Measurements from ENCODE around the gene RNF220.

Gene RNF220

DNA sequence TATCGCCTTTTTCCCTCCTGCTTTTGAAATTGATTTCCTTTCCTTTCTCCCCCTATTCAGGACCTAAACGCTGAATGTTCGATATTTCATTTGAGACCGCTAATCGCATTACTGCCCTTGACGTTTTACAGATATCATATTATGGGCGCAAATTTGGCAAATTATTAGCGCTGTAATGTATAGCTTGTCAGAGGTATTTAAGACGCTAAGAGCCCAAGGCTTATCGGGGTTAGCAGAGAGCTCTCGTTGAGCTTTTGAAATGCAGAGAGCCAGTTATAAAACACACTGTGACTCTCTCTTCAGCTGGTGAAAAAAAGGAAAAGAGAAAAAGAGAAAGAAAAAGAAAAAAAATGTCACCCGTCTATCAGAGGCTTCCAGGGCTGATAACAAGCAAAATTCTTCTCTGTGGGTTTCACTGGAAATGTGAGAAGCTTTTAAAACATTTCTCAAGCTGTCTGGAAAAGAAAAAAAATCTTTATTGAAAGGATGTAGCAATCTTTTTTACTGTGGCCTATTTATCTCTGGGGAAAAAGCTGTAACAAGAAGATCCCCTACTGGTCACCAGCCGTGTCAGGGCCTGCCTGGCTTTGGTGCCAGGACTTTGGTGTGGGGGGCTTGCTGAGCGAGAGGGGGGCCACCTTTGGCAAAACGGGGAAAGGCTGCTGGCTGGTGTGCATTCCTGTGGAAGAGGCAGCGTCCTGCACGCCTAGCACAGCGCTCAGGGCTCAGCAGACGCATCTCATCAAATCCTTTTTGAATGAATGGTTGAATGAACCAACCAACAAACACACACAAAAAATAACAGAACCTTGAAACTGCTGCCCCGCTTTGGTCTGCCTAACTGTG, 119.8 kb downstream of the RNF220 start:
- DNase-seq = no peak

GRCh38 chr1:44526295-44527073, 121.4 kb downstream of the RNF220 start:
- DNase-seq = no peak

DNA sequence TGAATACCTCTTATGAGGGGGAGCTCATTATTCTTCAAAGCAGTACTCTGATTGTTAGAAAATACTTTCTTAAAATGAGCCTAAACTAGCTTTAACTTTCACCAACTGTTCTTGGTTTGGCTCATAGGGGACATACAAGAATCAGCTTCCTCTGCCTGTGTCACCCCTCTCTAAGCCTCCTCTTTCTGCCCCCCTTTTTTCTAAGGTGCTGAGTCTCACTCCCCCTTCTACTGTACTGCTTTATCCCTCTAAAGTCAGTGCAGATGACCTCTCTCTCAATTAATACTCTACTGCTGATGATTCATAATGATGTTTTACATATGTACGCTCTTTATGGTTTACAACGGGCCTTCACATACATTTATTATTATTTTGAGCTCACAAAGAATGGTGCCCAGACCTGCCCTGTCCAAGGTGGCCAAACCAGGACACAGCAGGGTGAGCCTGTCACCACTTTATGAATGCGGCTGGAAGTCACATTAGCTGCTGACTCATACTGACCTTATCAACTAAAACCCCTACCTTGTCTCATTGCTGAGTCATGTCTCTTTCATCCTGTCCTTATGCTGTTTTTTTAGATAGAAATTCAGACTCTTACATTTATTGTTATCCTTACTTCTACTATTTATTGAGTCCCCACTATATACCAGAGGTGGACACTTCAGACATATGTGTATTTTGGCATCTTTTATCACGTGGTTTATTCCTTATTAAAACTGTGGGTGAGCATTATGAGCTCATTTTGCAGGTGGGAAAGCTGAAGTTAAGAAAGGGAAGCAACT, 126.9 kb downstream of the RNF220 start:
- no peak for DNase-seq

DNA sequence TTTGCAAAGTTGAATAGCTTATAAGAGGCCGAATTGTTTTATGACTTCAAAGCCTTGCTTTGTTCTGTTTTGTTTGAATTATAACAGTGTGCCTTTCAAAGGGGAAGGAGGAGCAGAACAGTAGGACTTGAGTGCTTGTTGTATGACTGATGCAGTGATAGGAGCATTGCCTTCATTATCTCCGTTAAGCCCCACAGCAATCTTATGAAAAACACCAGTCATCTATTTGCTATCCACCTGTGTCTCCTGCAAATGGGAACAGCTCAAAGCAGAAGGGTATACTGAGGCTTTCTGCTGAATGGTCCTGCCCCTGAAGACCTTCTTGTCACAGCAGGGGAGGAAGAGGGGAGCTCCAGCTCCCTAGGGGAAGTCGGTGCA, 127.5 kb downstream of the RNF220 start:
- DNase-seq = no peak

- no peak for DNase-seq
These were observed 129.7 kb downstream of the RNF220 start for GRCh38 chr1:44534771-44535170.

- no peak for DNase-seq
These were observed 131.5 kb downstream of the RNF220 start for GRCh38 chr1:44536357-44537209.

- no peak for DNase-seq
These were observed 132.5 kb downstream of the RNF220 start for GRCh38 chr1:44537538-44537937.

- no peak for DNase-seq
These were observed 132.9 kb downstream of the RNF220 start for GRCh38 chr1:44537956-44538355.

DNA sequence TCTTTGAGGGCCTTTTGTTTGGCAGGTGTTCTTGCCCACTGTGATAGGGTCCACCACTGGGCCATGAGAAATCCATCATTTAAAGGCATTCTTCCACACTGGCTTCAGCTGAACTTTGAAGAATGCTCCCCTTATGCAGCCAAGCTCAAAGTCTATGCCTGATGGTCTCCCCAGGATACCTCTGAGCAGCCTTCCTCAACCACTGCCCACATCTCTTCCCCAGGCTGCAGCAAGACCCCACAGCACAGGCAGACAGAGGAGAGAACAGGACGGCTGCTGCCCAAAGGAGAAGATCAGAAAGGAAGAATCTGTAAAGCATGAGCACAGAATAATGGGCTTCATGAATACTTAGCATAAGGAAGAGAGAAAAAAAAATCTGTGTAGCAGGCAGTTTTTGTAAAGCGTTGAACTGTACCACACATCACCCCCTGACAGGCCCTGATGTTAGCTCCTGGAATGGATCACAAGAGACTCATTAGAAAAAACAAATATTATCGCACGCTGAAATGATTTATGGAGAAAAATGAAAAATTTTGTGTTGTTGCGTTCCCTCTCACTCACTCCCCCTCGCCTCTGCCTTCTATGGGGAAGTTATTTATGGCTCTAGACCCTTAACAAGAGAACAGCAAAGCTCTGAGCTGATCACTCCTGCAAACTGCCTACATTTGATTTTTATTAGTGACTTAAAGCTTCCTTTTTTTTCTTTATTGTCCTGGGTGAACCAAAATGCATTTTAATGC, 135.1 kb downstream of the RNF220 start:
- no peak for DNase-seq

DNA sequence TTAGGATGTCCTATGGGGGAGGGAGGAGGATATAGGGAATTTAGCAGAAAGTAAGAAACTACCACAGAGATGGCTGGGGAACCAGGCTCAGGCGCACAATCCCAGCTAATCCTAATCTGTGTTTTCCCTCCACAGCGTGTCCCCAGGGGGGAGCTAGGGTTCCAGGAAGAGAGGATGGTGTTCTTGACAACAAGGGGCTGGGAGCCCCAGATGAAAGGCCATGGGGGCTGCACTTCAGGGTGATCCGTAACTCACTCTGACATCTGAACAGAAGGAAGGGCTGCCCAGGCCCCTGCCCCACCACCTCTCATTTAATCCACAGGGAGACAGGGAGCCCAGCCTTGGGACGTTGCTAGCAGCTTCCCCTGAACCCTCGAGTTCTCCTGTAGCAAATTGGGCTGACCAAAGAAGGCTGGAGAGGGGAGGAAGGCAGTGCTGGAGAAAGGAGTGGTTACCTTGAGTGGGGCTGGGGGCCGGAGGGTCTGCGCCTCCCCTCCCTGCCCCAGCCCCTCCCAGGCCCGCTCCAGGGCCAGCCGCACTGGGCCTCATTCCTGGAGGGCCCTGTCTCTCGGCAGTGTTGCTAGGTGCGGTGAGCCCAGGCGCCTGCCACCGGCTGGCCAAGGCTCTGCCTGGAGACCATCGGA, 137.5 kb downstream of the RNF220 start:
- DNase-seq = no peak

DNA sequence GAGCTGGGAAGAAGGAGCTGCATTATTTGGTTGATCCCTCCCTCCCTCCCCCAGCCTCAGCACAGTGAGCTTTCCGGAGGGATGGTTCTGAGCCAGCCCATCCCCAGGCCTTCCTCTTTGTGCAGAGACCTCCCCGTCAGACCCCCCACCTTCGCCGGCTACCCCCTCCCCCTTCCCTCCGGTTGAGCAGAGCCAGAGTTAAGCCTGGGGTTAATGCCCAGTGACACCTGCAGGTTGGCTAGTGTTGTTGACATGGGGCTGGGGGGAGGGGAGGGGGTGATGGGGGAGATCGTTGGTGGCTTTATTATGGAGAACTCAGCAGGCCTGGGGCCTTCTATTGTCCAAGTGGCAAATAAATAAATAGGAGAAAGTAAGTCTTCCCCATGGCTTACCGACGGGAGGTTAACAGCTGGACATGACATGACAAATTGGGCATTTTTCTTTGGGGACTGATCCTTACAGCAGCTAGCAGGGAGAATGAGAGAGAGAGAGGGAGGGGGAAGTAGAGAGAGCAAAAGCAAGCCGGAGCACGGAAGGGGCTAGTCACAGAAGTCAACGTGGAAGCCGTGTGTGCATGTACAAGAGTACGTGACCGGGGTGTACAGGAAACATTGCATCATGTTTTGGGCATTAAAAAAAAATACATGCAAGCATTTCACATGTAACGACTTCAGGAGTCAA, 138.1 kb downstream of the RNF220 start:
- no peak for DNase-seq

- DNase-seq = no peak
These were observed 138.7 kb downstream of the RNF220 start for GRCh38 chr1:44543786-44544185.

DNA sequence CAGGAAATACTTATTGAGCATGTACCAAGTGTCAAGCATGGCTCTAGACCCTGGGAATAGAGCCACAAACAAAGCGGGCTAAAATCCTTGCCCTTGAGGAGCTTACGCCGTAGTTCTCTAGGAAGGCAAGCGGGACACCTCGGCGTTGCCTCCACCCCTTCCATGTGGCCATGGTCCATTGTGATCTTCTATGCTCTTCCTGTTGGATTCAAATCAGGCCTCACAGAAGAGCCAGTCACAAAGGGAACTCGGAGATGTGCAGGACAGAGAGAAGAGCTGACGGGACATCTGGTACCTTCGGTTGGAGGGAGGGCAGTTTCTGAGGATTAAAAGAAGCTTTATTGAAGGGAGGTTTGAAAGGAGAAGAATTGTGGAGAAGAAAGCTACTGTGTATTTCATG, 139.9 kb downstream of the RNF220 start:
- no peak for DNase-seq

DNA sequence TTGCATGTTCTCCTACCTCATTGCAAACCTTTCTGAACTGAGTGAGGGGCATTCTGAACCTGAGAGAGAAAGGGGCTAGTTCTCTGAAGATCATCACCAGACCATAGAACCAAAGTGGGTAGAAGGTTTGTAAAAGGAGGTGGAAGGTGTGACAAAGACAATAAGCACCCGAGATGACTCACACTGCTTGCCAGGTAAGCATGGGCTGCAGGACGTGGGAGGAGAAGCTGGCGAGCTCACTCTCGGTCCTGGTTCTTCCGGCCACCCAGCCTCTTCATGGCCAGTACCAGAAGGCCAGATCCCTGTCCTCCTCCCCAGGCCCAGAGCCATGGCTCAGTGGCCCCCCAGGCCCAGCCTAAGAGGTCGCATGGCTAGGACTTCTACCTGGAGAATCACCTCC, 140.9 kb downstream of the RNF220 start:
- DNase-seq = no peak

DNA sequence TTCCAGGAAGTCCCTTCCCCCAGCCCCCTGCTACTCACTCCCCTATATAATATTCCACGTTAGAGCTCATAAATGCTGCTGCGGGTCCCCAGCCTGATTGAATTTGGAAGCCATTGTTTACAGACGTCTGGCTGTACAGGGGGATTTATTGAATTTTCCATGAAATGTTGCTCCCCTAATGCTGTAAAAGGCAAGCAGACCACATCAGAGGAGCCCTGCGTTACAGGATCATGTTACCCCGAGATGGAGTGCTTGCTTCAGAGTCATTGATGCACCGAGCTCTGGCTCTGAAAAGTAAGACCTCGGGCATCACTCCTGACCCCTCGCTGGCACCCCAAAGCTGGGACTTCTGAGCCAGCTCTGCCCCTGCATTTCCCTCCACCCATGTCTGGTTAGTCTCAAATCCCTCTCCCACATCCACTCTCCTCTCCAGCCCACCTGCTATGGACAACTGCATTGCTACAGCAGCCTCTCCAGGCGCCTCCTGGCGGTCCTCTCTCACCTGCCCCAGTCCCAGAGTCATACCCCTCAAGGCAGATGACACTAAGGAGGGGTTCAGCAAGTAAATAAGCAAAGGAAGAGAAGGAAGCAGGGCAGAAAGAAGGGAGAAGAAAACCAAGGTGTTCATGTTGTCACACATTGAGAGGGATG, 141.5 kb downstream of the RNF220 start:
- no peak for DNase-seq

- DNase-seq = no peak
These were observed 142.3 kb downstream of the RNF220 start for GRCh38 chr1:44547361-44547760.

DNA sequence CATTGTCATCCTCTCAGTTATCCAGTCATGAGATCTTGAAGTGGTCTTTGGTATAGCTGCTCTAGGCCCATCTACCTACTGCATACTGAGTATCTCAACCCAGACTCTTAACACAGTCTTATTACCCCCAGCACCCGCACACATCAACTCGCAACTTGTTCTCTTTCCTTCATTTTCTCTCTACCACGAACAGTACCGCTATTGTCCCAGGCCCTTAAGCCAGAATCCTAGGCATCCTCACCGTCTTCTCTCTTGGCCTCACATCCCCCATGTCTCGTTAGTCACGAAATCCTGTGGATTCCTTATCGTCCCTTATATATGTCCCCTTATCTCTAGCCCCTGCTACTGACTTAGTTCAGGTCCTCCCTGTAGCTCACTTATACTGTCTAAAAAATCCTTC, 142.8 kb downstream of the RNF220 start:
- no peak for DNase-seq

DNA sequence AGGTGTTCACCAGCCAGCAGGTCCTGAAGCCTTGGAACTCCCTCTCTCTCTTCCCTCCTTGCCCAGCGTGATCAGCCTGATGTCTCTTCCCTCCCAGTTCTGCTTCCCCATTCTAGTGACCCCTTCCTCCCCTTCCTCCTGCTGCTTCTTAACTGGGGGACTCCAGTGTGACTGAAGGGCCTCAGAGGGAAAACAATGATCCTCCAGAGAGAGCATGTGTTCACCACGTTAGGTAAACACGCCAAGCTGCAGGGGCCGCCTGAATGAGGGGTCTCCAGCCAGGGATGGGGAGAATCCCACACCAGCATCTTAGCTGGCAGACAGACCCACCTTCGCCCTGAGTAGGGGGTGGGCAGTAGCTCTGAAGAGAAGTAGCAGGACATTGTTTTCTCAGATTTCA, 144.5 kb downstream of the RNF220 start:
- DNase-seq = no peak

GRCh38 chr1:44553127-44553758, 148.2 kb downstream of the RNF220 start:
- DNase-seq = no peak

- DNase-seq = no peak
These were observed 148.7 kb downstream of the RNF220 start for GRCh38 chr1:44553771-44554170.

Measured in stimulated activated CD4-positive, alpha-beta T cell treated with anti-CD3 and anti-CD28 coated beads, Interleukin-4, amount 100 ng/mL, for 1 hour (primary cell).